Uterus (tissue), 2 donors: Measurements from ENCODE around the gene PTX3.

Source experiments
- POLR2A ChIP-seq, 2 donors: fragments of 450-650 bp; IDR thresholded peaks; one replicate each; pipeline ENCODE4 v1.6.1; 2016; ENCODE audit warnings: antibody characterized with exemption in 2 of 2, mild to moderate bottlenecking in 1 of 2, moderate library complexity in 1 of 2
- TF ChIP-seq, protein P1 (sequence below), 4 experiments: fragments of 200-600 bp in 2 of 4; fragments of 450-650 bp in 2 of 4; sonication (generic) in 2 of 4; IDR thresholded peaks; one replicate each; pipeline ENCODE4 v1.5.1; 2016 to 2019; ENCODE audit warnings: antibody characterized with exemption in 4 of 4, mild to moderate bottlenecking in 2 of 4, moderate library complexity in 1 of 4

DNA sequence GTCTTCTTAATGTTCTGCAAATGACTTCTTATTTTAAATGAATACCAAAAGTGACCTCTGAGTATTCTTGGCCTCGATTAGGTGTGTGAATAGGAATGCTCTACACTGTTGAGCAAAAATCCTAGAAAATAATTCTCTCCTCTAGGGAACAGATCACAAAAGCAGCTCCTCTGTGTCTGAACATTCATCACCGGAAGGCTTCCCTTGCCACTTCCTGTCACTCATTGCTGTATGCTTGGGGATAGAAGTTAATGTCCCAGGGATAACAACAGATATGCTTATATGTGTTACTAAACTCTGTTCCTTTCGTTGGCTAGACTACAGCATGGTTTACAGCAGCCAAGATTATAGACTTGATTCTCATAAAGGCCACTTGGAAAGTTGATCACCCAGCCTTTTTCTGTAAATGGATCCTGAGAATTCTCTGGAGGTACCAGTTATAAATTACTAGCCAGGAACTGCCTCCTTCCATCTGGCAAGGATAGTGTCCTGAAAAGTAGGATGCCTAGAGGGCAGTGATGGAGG, 16.0 kb upstream of the PTX3 start:
- TF ChIP-seq, protein P1, sequence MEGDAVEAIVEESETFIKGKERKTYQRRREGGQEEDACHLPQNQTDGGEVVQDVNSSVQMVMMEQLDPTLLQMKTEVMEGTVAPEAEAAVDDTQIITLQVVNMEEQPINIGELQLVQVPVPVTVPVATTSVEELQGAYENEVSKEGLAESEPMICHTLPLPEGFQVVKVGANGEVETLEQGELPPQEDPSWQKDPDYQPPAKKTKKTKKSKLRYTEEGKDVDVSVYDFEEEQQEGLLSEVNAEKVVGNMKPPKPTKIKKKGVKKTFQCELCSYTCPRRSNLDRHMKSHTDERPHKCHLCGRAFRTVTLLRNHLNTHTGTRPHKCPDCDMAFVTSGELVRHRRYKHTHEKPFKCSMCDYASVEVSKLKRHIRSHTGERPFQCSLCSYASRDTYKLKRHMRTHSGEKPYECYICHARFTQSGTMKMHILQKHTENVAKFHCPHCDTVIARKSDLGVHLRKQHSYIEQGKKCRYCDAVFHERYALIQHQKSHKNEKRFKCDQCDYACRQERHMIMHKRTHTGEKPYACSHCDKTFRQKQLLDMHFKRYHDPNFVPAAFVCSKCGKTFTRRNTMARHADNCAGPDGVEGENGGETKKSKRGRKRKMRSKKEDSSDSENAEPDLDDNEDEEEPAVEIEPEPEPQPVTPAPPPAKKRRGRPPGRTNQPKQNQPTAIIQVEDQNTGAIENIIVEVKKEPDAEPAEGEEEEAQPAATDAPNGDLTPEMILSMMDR (IDR thresholded peaks at IDR 0.05): no peak
- TF ChIP-seq POLR2A (IDR thresholded peaks at IDR 0.05): no peak
